Epidermal melanocyte (primary cell): Measurements from ENCODE around the gene WDR91.
"Not testable (repeated sequence)": the region's sequence is repeated elsewhere in the genome, so short reads cannot be mapped to it uniquely, and the experiment has no call there.

Experiments used
- DNase-seq: peaks from one replicate; pipeline ENCODE4 v3.0.0; 2011; ENCODE audit warnings: low spot score; ENCODE audit not compliant: insufficient read length

Gene WDR91

GRCh38 chr7:135234095-135234494 is 22.8 kb upstream of the WDR91 start:
- not testable (repeated sequence) for DNase-seq

- no peak for DNase-seq
Observed at GRCh38 chr7:135233570-135233969, 22.2 kb upstream of the WDR91 start, which contains the start of gene STRA8. TSS of gene STRA8 (plus strand) at chr7:135233838. CDS start at chr7:135240525, 6,687 bp downstream.

GRCh38 chr7:135232720-135233119 is 21.4 kb upstream of the WDR91 start:
- DNase-seq, result no peak

- no peak for DNase-seq
Observed at GRCh38 chr7:135232087-135232486, 20.8 kb upstream of the WDR91 start.

- no peak for DNase-seq
Observed at GRCh38 chr7:135231686-135232085, 20.4 kb upstream of the WDR91 start.

- DNase-seq, result no peak
Observed at GRCh38 chr7:135224027-135224426, 12.7 kb upstream of the WDR91 start.

GRCh38 chr7:135217645-135218509 is 6.6 kb upstream of the WDR91 start:
- no peak for DNase-seq

GRCh38 chr7:135215698-135216097 is 4.4 kb upstream of the WDR91 start:
- no peak for DNase-seq

GRCh38 chr7:135215180-135215579 is 3.9 kb upstream of the WDR91 start:
- no peak for DNase-seq

- DNase-seq, result no peak
Observed at GRCh38 chr7:135213831-135214230, 2.5 kb upstream of the WDR91 start.

- DNase-seq, result not testable (repeated sequence)
Observed at GRCh38 chr7:135211946-135212685, 790 bp upstream of the WDR91 start.

GRCh38 chr7:135210888-135211178 is 493 bp downstream of the WDR91 start:
- DNase-seq, result no peak

- DNase-seq, result no peak
Observed at GRCh38 chr7:135209225-135209834, 2.0 kb downstream of the WDR91 start.

GRCh38 chr7:135208102-135208793 is 3.1 kb downstream of the WDR91 start:
- DNase-seq, result no peak

GRCh38 chr7:135207406-135208101 is 3.8 kb downstream of the WDR91 start:
- no peak for DNase-seq

GRCh38 chr7:135206941-135207391 is 4.4 kb downstream of the WDR91 start:
- DNase-seq, result no peak

GRCh38 chr7:135205850-135206249 is 5.5 kb downstream of the WDR91 start:
- no peak for DNase-seq

GRCh38 chr7:135204876-135205275 is 6.5 kb downstream of the WDR91 start:
- DNase-seq, result no peak

GRCh38 chr7:135204341-135204749 is 7.0 kb downstream of the WDR91 start:
- DNase-seq, result no peak

GRCh38 chr7:135201350-135201749 is 10.0 kb downstream of the WDR91 start:
- no peak for DNase-seq

GRCh38 chr7:135200821-135201331 is 10.4 kb downstream of the WDR91 start:
- DNase-seq, result no peak
